RCC 7860 (cell line): ENCODE results near the gene POLE.

Experiments used
- DNase-seq: peaks from one replicate; pipeline ENCODE4 v3.0.0-alpha.2; 2015; ENCODE audit warnings: low spot score
- FAIRE-seq: peaks from 2 replicates; lab custom pipeline; 2012; peaks lifted over from hg19 to GRCh38; lab: Jason Lieb, UNC

Gene POLE

GRCh38 chr12:132582582-132583410, 104.3 kb downstream of the POLE start:
- DNase-seq (no peak), FAIRE-seq (no peak)

- no peak for FAIRE-seq
Measured at GRCh38 chr12:132582058-132582420, 105.1 kb downstream of the POLE start.

GRCh38 chr12:132581348-132582057, 105.6 kb downstream of the POLE start:
- FAIRE-seq = no peak

More at GRCh38 chr12:132582058-132582420, 105.1 kb downstream of the POLE start:
- no peak for DNase-seq

GRCh38 chr12:132580701-132581292, 106.3 kb downstream of the POLE start:
- FAIRE-seq = no peak
- DNase-seq = no peak

More at GRCh38 chr12:132581348-132582057, 105.6 kb downstream of the POLE start:
- no peak for DNase-seq

GRCh38 chr12:132579744-132580143, 107.4 kb downstream of the POLE start:
- no peak for FAIRE-seq
- no peak for DNase-seq

- no peak for FAIRE-seq
- DNase-seq = no peak
Measured at GRCh38 chr12:132578826-132579225, 108.3 kb downstream of the POLE start.

- DNase-seq = no peak
- no peak for FAIRE-seq
Measured at GRCh38 chr12:132578118-132578517, 109.0 kb downstream of the POLE start.

- no peak for FAIRE-seq
- DNase-seq = no peak
Measured at GRCh38 chr12:132577191-132577920, 109.8 kb downstream of the POLE start.

- FAIRE-seq (no peak), DNase-seq (no peak)
Measured at GRCh38 chr12:132576701-132577100, 110.4 kb downstream of the POLE start.

- FAIRE-seq = no peak
- DNase-seq = no peak
Measured at GRCh38 chr12:132575661-132576060, 111.5 kb downstream of the POLE start.

- DNase-seq (no peak), FAIRE-seq (no peak)
Measured at GRCh38 chr12:132574271-132574996, 112.7 kb downstream of the POLE start.
